Stimulated activated naive CD4-positive, alpha-beta T cell treated with Interleukin-2 at 50 U/mL for 16 hours (primary cell): ENCODE results near the gene INTS3.
"Not testable (repeated sequence)": the region's sequence is repeated elsewhere in the genome, so short reads cannot be mapped to it uniquely, and the experiment has no call there.

Experiments
- DNase-seq: peaks from one replicate; lab custom pipeline; 2025; lab: John Stamatoyannopoulos, UW

INTS3 gene

DNA sequence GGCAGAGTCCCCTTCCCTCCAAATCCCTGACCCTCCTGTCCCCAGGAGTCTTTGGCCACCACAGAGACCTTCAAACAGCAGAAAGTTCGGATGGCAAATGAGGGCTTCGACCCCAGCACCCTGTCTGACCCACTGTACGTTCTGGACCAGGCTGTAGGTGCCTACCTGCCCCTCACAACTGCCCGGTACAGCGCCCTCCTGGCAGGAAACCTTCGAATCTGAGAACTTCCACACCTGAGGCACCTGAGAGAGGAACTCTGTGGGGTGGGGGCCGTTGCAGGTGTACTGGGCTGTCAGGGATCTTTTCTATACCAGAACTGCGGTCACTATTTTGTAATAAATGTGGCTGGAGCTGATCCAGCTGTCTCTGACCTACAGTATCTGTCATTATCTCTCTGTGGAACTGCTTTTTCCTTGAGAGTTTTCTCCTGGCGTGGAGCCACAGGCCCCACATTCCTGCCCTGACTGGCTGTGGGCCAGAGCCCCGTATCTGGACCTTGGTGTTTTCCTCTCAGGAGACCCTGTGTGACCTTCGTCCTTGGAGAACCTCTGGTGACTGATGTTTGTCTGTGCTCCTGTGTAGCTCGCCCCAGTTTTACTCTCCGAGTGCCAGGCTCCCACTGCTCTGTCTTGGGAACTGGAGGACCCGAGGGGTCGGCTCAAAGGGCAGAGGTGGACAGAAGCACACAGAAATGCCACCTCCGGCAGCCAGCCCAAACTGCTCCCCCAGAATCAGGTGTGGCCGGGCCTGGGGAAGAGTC, 52.1 kb downstream of the INTS3 start:
- no peak for DNase-seq

DNA sequence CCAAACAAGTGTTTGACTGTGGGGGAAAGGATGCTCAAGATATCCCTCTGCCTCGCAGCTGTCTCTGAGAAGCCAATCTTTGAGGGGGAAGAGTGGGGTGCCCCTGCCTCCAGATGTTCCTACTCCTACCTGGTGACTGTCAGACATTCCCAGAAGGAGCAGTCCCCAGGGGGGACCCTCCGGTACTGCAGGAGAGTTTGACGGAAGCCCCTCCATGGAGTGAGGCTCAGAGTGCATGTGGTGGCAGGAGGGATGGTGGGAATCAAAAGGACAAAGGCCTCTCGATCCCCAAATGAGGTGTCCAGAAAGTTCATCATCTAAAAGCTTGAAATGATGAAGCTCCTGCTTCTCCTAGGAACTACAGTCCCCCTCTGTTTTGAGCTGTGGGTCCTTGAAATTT, 52.7 kb downstream of the INTS3 start:
- DNase-seq, result no peak

DNA sequence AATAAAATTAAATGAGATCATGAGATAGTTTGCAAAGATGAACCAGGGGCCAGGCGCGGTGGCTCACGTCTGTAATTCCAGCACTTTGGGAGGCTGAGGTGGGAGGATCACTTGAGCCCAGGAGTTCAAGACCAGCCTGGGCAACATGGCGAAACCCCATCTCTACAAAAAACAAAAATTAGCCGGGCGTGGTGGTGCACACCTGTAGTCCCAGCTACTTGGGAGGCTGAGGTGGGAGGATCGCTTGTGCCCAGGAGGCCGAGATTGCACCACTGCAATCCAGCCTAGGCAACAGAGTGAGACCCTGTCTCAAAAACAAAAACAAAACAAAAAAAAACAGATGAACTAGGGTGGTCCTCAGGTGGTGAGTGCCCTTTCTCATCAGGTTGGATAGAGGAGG, 54.8 kb downstream of the INTS3 start:
- DNase-seq, result not testable (repeated sequence)

DNA sequence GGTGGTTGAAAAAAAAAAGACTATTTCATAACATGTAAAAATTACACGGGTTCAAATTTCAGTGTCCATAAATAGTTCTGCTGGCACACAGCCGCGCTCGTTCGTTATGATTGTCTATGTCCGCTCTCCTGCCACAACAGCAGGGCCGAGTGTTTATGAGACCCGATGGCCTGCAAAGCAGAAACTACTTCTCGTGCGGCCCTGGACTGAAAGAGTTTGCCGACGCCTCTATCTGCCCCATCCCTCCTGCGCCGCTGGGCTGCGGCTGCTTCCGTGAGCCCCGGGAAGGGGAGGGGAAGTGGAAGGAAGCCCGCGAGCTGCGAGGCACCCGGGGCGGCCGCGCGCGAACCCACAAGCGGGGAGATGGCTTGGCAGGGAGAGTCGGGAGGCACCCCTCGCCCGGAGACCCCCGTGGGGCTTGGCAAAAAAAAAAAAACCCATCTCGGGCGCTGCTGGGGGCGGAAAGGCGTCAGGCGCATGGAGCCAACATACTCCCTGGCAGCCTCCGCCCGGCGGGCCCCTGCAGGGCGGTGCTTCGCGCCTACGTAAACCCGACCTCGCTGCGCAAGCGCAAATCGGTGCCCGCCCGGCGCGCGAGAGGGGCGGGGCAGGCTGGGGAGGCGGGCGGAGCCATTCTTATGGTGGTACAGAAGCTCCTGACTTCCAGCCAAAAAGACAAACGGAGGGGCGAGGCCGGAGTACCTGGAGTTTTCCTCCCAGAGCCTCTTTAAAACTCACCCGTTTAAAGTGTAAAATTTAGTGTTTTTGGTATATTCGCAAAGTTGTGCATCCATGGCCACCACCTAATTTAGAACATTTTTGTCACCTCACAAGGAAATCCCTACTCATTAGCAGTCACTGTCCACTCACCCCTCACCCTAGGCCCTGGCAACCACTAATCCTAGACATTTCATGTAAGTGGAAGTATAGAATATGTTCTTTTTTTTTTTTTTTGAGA, 55.7 kb downstream of the INTS3 start:
- DNase-seq, result peak; percentile 87

DNA sequence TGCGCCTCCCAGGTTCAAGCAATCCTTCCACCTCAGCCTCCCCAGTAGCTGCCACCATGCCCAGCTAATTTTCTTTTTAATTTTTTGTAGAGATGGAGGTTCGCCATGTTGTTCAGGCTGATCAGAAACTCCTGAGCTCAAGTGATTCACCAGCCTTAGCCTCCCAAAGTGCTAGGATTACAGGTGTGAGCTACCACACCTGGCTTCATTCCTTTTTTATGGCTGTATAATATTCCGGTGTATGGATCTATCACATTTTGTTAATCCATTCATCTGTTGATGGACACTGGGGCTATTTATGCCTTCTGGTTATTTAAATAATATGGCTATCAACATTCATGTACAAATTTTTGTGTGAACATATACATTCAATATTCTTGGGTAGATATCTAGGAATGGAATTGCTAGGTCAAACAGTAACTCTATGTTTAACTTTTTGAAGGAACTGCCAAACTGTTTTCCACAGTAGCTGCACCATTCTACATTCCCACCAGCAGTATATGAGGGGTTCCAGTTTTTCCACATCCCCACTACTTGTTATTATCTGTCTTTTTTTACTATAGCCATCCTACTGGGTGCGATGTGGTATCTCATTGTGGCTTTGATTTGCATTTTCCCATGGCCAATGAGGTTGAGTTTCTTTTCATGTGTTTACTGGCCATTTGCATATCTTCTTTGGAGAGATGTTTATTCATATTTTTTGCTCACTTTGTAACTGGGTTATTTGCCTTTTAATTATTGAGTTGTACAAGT, 58.4 kb downstream of the INTS3 start:
- DNase-seq, result no peak

DNA sequence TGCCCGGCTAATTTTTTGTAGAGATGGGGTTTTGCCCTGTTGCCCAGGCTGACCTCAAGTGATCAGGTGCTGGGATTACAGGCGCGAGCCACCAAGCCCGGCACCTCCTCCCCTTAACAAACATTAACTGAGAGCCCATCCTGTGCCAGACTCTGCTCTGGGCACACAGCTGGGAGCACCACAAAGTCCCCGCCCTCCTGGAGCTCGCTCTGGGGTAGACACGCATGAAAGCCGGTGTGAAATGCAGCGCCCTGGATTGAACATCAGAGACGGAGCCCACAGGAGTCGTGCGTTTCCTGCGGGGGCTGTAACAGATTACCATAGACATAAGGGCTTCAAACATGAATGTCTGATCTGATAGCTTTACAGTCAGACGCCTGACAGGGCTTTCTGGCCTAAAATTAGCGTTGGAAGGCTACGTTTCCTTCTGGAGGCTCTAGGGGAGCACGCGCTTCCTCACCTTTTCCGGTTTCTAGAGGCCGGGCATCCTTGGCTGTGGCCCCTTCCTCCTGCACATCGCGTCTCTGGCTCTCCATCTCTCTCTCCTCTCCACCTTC, 61.7 kb downstream of the INTS3 start:
- no peak for DNase-seq

DNA sequence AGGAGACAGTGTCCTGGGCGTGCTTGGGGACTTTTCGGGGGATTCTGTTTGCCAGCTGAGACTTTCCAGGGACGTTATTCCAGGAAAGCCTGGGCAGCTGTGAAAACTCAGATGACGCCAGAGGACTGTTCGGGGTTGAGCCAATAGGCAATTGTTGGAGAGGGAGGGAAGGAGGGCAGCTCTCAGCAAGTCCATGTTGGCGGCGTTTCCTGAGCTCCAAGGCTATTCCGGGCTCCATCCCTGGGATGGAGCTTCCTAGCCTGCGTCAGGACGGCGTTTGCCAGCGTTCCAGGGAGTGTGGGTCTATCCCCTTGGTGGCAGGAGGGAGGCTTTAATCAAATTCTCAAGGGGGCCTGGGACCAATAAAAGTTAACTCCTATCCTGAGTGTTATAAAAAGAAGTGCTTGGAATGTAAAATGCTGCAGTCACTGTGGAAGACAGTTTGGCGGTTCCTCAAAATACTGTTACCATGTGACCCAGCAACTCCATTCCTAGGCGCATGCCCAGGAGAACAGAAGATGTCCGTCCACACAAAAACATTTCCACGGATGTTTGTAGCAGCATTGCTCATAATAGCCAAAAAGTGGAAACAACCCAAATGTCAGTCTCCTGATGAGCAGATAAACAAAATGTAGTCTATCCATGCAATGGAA, 62.6 kb downstream of the INTS3 start:
- DNase-seq, result no peak

DNA sequence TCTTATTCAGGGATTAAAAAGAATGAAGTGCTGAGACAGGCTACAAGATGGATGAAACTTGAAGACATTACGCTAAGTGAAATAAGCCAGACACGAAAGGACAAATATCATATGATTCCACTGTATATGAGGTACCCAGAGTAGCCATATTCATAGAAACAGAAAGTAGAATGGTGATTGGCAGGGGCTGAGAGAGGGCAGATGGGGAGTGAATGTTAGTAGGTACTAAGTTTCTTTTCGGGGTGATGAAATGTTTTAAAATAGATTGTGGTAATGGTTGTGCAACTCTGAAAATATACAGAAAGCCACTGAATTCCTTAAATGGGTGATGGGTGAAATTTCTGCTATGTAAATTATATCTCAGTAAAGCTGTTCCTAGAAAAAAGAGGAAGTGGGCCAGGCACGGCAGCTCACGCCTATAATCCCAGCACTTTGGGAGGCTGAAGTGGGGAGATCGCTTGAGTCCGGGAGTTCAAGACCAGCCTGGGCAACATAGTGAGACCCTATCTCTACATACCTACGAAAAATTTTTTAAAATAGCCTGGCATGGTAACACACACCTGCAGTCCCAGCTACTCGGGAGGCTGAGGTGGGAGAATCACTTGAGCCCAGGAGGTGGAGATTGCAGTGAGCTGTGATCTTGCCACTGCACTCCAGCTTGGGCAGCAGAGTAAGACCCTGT, 63.3 kb downstream of the INTS3 start:
- DNase-seq, result no peak

DNA sequence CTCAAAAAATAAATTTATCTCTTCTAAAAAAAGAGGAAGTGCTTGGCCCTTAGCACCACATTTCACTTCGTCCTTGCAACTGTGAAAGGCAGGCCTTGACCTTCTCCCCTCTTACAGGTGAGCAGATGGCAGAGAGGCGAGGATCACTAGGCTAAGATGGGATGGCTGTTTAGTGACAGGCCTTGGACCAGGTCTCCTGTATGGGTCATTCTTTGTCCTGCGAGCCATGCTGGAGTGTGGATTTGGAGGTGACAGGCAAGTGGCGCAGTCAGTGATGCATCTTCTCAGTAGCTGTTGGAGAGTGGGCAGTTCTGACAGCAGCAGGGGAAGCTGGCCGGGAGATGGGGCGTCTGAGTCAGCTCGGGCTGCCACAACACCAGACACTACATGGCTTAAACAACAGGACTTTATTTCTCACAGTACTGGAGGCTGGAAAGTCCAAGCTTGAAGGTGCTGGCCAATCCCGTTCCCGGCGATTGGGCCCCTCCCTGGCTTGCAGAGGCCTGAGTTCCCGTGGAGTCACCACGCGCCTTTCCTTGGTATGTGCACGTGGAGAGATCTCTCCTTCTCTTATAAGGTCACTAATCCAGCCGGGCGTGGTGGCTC, 63.9 kb downstream of the INTS3 start:
- DNase-seq, result no peak

DNA sequence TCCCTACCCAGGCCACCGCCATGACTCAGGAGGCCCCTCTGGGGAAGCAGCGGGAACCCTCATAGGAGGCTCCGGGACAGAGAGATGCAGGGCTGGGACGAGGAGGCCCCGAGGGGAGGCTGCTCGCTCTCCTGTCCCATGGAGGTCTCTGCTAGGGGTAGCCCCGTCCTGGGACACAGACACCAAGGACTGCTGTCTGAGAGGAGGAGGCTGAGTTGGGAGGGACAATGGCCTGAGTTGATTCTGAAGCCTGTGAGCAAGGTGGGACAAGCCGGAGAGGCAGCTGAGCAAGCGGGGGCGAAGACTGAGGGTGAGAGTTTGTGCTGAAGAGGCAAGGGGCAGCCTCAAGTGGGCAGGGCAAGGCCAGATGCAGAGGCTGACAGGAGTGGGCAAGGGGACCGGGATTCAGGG, 64.8 kb downstream of the INTS3 start:
- DNase-seq, result no peak

DNA sequence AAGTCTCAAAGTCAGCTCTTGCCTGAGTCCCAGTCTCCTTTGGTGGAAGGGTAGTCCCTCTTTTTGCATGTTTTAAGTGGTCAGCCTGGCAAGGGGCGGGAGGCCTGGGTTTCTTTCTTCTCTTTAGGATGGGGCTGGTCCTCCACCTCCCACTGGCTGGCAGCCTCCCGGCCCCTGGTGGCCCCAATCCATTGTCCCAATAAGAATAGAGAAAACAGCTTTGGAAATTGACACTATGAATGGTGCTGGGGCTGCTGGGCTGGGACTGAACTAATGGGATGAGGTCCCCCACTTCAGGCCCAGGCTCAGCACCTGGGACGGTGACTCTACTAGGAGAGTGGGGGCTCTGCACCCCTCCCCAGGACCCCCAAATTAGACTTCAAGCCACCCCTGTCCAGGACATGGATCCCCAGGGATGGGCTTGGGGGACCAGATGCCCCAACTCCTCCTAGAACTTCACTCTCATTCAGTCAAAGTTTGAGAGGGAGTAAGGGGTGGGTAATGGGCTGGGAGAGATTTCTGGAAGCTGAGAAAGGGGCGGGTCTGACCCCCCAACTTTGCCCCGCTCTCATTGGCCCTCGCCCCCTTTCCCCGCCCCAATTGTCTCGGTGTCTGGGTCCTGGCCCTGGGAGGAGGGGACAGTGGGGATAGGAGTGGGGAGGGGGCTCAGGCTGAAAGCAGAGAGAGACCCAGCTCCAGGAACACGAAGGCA, 65.6 kb downstream of the INTS3 start:
- no peak for DNase-seq

DNA sequence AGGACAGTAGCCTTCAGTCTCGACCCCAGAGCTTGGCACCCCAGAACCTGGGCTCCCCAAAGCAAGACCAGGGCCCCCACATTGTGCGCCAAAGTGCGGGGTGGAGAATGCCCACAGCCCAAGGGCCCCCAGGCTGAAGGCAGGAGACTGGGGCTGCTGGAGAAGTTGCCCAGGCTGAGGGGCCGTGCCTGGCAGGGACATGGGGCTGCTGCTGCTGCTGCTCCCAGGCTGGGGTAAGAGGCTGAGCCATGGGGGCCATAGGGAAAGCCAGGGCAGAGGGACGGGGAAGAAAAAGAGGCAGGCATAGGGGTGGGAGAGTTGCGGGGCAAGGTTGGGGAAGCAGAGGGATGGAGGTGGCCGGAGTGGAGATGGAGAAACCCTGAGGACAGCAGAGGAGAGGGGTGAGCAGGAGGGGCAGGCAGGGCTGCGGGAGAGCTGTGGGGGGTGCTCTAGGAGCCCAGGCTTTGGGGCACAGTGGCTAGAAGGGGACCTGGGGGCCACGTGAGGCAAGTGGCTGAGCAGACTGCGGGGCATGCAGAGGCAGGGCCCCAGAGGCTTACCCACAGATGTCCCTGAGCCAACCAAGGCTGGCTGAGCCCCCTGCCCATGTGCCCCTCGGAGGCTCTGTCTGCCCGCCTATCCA, 66.2 kb downstream of the INTS3 start:
- DNase-seq, result no peak

DNA sequence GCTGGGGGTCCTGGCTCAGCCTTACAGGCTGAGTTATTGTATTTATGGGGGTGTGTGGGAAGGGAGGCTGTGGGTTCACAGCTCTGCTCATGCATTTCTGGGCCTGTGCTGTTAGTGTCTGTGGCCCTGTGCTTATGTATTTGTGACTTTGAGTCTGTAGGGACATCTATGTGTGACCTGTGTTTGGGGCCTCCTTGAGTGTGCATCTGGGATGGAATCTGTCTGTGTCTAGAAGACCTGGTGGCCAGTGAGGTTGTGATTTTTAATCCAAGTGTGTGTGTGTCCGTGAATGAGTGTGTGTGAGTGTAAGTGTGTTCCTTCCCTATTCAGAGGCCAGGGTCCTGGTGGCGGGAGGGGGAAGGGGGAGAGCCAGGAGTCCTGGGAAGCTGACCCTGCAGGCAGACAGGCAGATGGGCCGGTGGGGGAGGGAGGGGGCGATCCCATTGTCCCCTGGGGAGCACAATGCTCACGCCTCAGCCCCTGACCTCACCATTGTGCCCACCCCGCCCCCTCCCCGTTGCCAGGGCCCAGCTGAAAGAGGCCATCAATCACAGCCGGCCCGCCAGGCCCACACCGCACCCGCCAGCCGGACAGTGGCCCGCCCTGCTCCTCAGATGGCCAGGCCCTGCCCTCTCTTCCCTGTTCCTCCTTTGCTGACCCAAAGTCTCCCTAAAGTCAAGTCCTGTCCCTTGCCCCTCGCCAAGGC, 66.9 kb downstream of the INTS3 start:
- no peak for DNase-seq

DNA sequence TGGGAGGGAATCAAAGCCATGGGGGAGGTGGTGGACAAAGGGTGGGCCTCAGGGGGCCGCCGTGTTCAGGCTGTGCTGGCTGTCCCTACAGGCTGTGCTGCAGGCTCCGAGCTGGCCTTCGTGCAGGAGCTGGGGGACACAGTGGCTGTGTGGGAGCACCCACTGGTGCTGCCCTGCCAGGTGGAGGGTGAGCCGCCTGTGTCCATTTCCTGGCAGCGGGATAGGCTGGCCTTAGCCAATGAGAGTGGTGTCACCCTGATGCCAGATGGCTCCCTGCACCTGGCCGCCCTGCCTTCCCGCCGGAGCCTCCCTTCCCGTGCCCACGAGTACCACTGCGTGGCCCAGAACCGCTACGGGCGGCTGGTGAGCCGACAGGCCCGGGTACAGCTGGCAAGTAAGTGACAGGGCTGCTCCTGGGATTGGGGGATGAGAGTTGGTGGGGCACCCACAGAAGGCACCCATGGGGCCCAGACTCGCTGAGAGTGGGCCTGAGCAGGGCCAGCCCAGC, 67.5 kb downstream of the INTS3 start:
- DNase-seq, result no peak

DNA sequence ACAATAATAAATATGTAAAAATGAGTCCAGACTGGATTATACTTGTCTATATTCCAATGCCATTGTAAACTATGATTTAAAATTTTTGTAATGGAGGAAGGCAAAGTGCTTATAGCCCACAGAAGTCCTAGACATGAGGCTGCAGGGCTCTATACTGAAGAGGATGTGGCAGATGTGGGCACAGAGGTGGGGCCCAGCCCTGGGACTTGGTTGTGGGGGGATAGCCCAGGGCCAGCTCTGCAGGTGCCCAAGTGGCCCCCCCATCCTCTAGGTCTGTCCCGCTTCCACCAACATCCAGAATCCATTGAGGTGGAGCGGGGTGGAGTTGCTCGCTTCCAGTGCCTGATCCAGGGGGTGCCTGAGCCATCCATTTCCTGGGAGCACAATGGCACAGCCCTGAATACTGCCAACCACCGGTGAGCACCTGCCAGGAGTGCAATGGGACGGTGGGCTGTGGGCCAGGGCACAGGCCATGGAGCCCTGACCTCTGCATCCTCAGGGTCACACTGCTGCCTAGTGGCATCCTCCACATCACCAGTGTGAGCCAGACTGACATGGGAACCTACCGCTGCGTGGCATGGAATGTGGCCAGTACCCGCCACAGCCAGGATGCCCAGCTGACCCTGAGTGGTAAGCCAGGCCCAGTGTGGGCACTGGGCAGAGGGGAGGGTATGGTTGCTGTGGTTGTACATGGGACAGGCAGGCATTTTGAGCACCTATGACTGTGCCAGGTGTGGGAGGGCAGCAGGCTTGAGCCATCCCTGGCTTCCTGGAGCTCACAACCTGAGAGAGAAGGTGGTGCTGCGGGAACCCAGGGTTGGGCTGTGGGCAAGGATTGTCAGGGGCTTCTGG, 68.3 kb downstream of the INTS3 start:
- DNase-seq, result no peak

DNA sequence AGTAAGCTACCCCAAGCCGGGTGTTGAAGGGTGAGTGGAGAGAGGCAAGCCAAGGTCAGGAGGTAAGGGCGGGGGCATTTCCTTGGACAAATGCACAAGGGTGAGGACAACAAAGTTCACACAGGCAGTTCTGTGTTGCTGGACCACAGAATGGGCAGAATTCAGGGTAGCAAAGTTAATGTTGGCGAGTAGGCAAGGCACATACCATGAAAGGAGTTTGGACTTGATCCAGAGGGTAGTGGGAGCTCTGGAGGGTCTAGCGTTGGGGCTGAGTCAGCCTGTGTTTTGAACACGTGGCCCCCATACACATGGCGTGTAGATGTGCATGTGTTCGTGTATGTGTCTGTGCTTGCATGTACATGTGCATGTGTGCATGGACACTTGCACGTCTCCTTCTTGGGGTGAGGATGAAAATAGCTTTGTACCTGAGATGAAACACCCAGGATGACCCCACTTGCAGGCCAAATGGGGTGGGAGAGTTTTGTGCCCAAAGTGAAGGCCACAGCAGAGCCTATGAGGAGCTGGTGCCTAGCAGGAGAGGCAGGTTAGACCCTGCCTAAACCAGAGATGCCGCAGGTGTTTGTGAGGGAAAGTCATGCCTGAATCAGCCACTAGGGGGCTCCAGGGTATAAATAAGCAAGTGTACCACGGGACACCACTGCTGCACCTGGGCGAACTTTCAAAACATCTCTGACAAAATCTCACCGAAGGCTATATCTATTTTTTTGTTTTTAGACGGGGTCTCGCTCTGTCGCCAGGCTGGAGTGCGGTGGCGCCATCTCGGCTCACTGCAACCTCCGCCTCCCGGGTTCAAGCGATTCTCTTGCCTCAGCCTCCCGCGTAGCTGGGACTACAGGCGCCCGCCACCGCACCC, 69.2 kb downstream of the INTS3 start:
- peak; percentile 75 for DNase-seq

DNA sequence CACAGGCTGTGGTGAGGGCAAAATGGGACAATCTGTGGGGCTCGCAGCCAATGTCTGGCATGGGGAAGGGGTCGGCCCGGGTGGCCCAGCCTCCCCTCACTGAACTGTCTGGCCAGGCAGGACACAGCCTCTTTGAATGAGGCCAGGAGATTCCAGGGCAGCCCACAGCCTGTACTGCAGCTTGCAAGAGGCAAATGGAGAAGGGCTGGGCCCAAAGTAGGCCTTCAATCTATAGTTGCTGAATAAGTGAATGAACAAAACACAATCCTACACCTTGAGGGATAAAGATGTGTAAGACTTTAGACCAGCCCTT, 70.6 kb downstream of the INTS3 start:
- no peak for DNase-seq
